Keratinocyte (primary cell): ENCODE results near the gene ATP5MC3. TPM values are rescaled to one million over a fixed set of nuclear protein-coding genes. Genes with fewer than 3 reads are reported as not detected.

Experiments used
- DNase-seq: peaks from one replicate; pipeline ENCODE4 v3.0.0-alpha.2; 2011; ENCODE audit warnings: low read depth, missing footprints, low spot score
- FAIRE-seq: peaks from 2 replicates; lab custom pipeline; 2011; peaks lifted over from hg19 to GRCh38; lab: Jason Lieb, UNC
- H2AFZ ChIP-seq: 2 replicates; pipeline ENCODE4 v1.6.0; 2012; ENCODE audit warnings: low read length, control low read depth, inconsistent platforms; ENCODE audit not compliant: control insufficient read depth
- H3K27ac ChIP-seq: 2 replicates; pipeline ENCODE4 v1.5.1; 2011; ENCODE audit warnings: low read length; ENCODE audit not compliant: control insufficient read depth, insufficient read depth
- H3K27me3 ChIP-seq: 3 replicates; pipeline ENCODE4 v1.6.0; 2011; ENCODE audit warnings: low read length; ENCODE audit not compliant: control insufficient read depth, insufficient read depth; ENCODE audit errors: extremely low read depth
- H3K36me3 ChIP-seq, 2 experiments: 2 replicates in 1 of 2; 3 replicates in 1 of 2; pipeline ENCODE4 v1.5.1; 2011; ENCODE audit warnings: low read length in 2 of 2, mild to moderate bottlenecking in 1 of 2; ENCODE audit not compliant: control insufficient read depth in 2 of 2, insufficient read depth in 2 of 2; ENCODE audit errors: extremely low read depth in 1 of 2
- H3K4me1 ChIP-seq: 3 replicates; pipeline ENCODE4 v1.5.1; 2011; ENCODE audit warnings: low read length; ENCODE audit not compliant: control insufficient read depth, insufficient read depth; ENCODE audit errors: extremely low read depth
- H3K4me2 ChIP-seq: 3 replicates; pipeline ENCODE4 v1.6.0; 2011; ENCODE audit warnings: low read depth, low read length; ENCODE audit not compliant: control insufficient read depth, insufficient read depth; ENCODE audit errors: extremely low read depth
- H3K4me3 ChIP-seq, 3 experiments: fragments of 200-600 bp in 1 of 3; sonication (generic) in 1 of 3; 2 replicates in 2 of 3; 3 replicates in 1 of 3; pipeline ENCODE4 v1.5.1; 2011 to 2016; ENCODE audit warnings: low read length in 3 of 3, mild to moderate bottlenecking in 3 of 3, control low read depth in 2 of 3, inconsistent platforms in 1 of 3, low read depth in 1 of 3, mixed read lengths in 1 of 3, mixed run types in 1 of 3, moderate library complexity in 1 of 3; ENCODE audit not compliant: control insufficient read depth in 2 of 3, insufficient read depth in 2 of 3; ENCODE audit errors: extremely low read depth in 1 of 3
- H3K79me2 ChIP-seq: 2 replicates; pipeline ENCODE4 v1.6.0; 2012; ENCODE audit warnings: low read length; ENCODE audit not compliant: control insufficient read depth, insufficient read depth
- H3K9ac ChIP-seq: 3 replicates; pipeline ENCODE4 v1.6.0; 2011; ENCODE audit warnings: low read length; ENCODE audit not compliant: control insufficient read depth, insufficient read depth; ENCODE audit errors: extremely low read depth
- H3K9me1 ChIP-seq: 3 replicates; pipeline ENCODE4 v1.6.0; 2011; ENCODE audit warnings: low read length; ENCODE audit not compliant: control insufficient read depth, insufficient read depth; ENCODE audit errors: extremely low read depth
- H3K9me3 ChIP-seq: 2 replicates; pipeline ENCODE4 v1.5.1; 2012; ENCODE audit warnings: low read depth, low read length; ENCODE audit not compliant: control insufficient read depth
- H4K20me1 ChIP-seq: 3 replicates; pipeline ENCODE4 v1.6.0; 2011; ENCODE audit warnings: low read length; ENCODE audit not compliant: control insufficient read depth, insufficient read depth; ENCODE audit errors: extremely low read depth
- EZH2 ChIP-seq: IDR thresholded peaks from one replicate; pipeline ENCODE4 v1.6.1; 2012; ENCODE audit warnings: inconsistent platforms, mild to moderate bottlenecking, low read length, moderate library complexity
- dilution Hi-C: fragments of 300-500 bp; cut with MboI; formaldehyde crosslinking; loops from one replicate; pipeline ENCODE4 v1.7.0; 2020; ENCODE audit warnings: low sequenced_read_pairs; ENCODE audit not compliant: extremely low pct_ligation_motif_present
- polyA plus RNA-seq, 5 experiments: library from polyadenylated mRNA; depleted of rRNA in 3 of 5; stranded (reverse) in 3 of 5; stranded (forward) in 1 of 5; unstranded in 1 of 5; fragments of >200 nt; gene quantifications; 1 replicate in 1 of 5; 2 replicates in 3 of 5; 3 replicates in 1 of 5; pipeline versions ENCODE4 v1.2.1 to v1.2.3, GENCODE V29; 2011 to 2012; ENCODE audit warnings: missing spikeins in 2 of 5, low read depth in 1 of 5, low replicate concordance in 1 of 5
- TF ChIP-seq, protein P1 (sequence below), 3 experiments: IDR thresholded peaks in 1 of 3; conservative IDR thresholded peaks in 1 of 3; optimal IDR thresholded peaks in 1 of 3; 2 replicates in 2 of 3; 3 replicates in 1 of 3; pipeline versions ENCODE3 to v1.5.1; 2011; ENCODE audit warnings: low read length in 3 of 3, mild to moderate bottlenecking in 3 of 3, moderate library complexity in 2 of 3, control low read depth in 1 of 3, inconsistent platforms in 1 of 3; ENCODE audit not compliant: insufficient read depth in 2 of 3; ENCODE audit errors: extremely low read depth in 1 of 3

Gene ATP5MC3
- polyA plus RNA-seq, 1 donor (not counting 4 experiments of a cell fraction or from before 2014, with no cell fraction given): 933 TPM

DNA sequence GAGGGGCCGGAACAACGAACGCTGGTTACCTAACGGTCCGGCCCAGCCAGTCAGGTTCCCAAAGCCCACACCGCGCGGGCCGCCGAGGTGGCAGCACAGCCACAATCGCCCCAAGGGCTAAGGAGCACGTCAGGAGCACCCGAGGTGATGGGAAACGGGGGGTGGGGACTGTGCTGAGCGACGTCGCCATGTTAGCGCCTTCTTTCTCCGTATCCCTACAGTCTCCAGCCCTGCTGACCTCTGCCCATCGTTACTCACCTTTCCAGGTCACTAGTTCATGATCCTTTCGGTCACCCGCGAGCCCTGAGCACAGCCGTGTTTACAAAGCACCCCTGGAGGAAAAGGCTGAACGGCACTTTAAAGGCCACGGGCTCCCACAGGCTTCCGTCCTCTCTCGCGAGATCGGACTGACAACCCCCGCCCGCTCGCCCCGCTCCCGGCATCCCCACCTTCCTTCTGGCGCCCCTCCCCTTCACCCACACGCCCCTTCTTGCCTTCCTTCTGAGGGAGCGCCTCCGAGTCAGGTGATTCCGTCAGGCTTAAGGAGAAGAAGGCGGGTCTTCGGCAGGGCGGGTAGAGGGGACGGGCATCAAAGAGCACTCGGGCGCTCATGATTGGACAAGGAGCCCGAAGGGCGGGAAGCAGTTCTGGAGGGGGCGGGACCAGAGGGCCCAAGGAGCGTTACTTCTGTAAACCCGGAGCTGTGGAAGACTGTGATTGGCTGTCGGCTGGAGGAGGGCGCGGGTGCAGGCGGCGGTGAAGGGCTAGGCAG, 13.5 kb downstream of the ATP5MC3 start, which contains the start of gene ATF2:
Gene ATF2, minus strand, starts transcription at position 412 of the 772 bp plus-strand sequence. CDS start 31,760 bp downstream, outside the sequence.
- Histone ChIP-seq H3K36me3 (no peaks in the 10 kb centered on the region), H3K27ac (peak within 1 kb of the TSS; percentile 98), H3K4me3 (peak within 1 kb of the TSS; percentile 98 to 100 (median 99)), H3K4me2 (peak within 1 kb of the TSS; percentile 84), H3K9me1 (no peaks in the 10 kb centered on the region), H3K9ac (peak within 1 kb of the TSS; percentile 100), H3K9me3 (no peaks in the 10 kb centered on the region), H4K20me1 (no peaks in the 10 kb centered on the region), H3K4me1 (no peaks in the 10 kb centered on the region), H2AFZ (peak within 1 kb of the TSS; percentile 100), H3K79me2 (peaks cover 48% of the 10 kb centered on the region), H3K27me3 (no peaks in the 10 kb centered on the region)
- TF ChIP-seq, protein P1, sequence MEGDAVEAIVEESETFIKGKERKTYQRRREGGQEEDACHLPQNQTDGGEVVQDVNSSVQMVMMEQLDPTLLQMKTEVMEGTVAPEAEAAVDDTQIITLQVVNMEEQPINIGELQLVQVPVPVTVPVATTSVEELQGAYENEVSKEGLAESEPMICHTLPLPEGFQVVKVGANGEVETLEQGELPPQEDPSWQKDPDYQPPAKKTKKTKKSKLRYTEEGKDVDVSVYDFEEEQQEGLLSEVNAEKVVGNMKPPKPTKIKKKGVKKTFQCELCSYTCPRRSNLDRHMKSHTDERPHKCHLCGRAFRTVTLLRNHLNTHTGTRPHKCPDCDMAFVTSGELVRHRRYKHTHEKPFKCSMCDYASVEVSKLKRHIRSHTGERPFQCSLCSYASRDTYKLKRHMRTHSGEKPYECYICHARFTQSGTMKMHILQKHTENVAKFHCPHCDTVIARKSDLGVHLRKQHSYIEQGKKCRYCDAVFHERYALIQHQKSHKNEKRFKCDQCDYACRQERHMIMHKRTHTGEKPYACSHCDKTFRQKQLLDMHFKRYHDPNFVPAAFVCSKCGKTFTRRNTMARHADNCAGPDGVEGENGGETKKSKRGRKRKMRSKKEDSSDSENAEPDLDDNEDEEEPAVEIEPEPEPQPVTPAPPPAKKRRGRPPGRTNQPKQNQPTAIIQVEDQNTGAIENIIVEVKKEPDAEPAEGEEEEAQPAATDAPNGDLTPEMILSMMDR (optimal IDR thresholded peaks at IDR 0.05 in 1 of 3, IDR thresholded peaks at IDR 0.05 in 1 of 3, conservative IDR thresholded peaks at IDR 0.05 in 1 of 3; ENCODE audit: extremely low read depth in 1 of 3, insufficient read depth in 2 of 3, low read length in 3 of 3): no peak
- no peak for TF ChIP-seq EZH2
- DNase-seq (peak; percentile 96), FAIRE-seq (peak; percentile 71)
- dilution Hi-C loops: no loop called here

DNA sequence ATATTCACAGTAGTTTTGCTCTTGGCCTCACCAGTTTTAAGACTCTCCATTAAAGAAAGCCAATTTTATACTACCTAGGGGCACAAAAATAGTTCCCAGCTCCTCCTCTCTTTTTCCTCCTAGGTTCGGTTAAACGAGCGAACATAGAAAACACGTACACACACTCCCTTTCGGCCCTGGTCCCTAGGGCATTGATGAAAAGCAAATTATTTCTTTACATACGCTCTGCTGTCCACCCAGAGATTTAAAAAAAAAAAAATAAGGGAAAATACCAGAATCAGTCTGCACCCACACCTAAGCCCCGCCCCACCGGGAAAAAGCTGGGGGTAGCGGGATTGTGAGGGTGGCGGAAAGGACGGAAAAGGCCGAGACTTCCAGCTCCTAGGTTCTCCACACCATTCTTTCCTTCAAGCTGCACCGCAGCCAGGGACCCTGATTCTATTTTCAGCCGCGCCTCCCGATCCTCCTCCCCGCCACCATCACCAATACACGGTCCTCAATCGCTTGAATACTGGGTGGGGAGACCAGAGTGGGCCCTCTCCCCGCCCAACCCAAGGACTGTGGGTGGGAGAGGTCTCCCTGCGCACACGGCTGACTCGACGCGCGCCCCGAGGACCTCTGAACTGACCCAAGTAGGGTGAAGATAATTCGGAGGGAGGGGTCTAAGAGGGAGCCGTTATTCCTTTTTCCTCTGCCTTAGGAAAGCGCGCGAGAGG, 14.3 kb downstream of the ATP5MC3 start:
- FAIRE-seq: no peak
- TF ChIP-seq, protein P1 (optimal IDR thresholded peaks at IDR 0.05 in 1 of 3, IDR thresholded peaks at IDR 0.05 in 1 of 3, conservative IDR thresholded peaks at IDR 0.05 in 1 of 3; ENCODE audit: extremely low read depth in 1 of 3, insufficient read depth in 2 of 3, low read length in 3 of 3): no peak
- TF ChIP-seq EZH2: no peak
- Histone ChIP-seq H3K79me2 (peaks cover 52% of the 10 kb centered on the region), H3K9ac (peak overlapping the region; percentile 100), H3K9me1 (no peaks in the 10 kb centered on the region), H2AFZ (peak overlapping the region; percentile 100), H3K4me1 (no peaks in the 10 kb centered on the region), H3K9me3 (no peaks in the 10 kb centered on the region), H3K4me2 (peak overlapping the region; percentile 84), H3K36me3 (no peaks in the 10 kb centered on the region), H3K27me3 (no peaks in the 10 kb centered on the region), H4K20me1 (no peaks in the 10 kb centered on the region), H3K27ac (peak overlapping the region; percentile 98), H3K4me3 (peak overlapping the region; percentile 98 to 100 (median 99))
- DNase-seq: no peak
- dilution Hi-C loops: no loop called here
